DND-41 (cell line): ENCODE data around the gene CDKN1A.

Experiments
- CTCF ChIP-seq: IDR thresholded peaks from 2 replicates; pipeline ENCODE4 v1.5.1; 2012; ENCODE audit warnings: borderline replicate concordance, low read length, moderate library complexity, mild to moderate bottlenecking; ENCODE audit not compliant: poor library complexity, severe bottlenecking; ENCODE audit errors: extremely low read depth
- EZH2 ChIP-seq: IDR thresholded peaks from 3 replicates; pipeline ENCODE4 v1.6.1; 2012; ENCODE audit warnings: borderline replicate concordance, low read depth, mild to moderate bottlenecking, moderate library complexity, low read length, inconsistent platforms; ENCODE audit not compliant: severe bottlenecking

- TF ChIP-seq CTCF: no peak
- no peak for TF ChIP-seq EZH2
Observed at GRCh38 chr6:36691011-36691410, 12.5 kb downstream of the CDKN1A start.
